GM12873 (cell line): ENCODE results near the gene MYO19.

ENCODE experiments used
- TF ChIP-seq, protein P1 (sequence below): IDR thresholded peaks from 2 replicates; pipeline ENCODE4 v1.5.1; 2012; ENCODE audit warnings: low read depth, mild to moderate bottlenecking, moderate library complexity, low read length, control low read depth; ENCODE audit not compliant: insufficient read depth; ENCODE audit errors: missing control alignments

MYO19 gene

DNA sequence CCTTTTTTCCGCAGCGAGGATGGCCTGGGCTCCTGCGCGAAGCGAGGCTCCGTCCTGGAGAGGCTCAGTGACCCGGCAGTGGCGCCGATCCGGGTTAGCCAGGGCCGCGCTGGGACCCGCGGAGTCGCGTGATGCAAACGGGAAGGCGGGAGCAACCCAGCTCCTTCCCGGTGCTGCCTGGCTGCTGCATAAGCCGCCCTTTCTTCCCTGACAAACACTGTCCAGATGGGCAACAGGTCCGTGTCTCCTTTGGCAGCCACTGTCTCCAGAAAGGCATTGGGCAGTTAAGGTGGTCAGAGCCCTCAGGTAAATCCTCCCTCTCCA lies 69.9 kb downstream of the MYO19 start:
- TF ChIP-seq, protein P1, sequence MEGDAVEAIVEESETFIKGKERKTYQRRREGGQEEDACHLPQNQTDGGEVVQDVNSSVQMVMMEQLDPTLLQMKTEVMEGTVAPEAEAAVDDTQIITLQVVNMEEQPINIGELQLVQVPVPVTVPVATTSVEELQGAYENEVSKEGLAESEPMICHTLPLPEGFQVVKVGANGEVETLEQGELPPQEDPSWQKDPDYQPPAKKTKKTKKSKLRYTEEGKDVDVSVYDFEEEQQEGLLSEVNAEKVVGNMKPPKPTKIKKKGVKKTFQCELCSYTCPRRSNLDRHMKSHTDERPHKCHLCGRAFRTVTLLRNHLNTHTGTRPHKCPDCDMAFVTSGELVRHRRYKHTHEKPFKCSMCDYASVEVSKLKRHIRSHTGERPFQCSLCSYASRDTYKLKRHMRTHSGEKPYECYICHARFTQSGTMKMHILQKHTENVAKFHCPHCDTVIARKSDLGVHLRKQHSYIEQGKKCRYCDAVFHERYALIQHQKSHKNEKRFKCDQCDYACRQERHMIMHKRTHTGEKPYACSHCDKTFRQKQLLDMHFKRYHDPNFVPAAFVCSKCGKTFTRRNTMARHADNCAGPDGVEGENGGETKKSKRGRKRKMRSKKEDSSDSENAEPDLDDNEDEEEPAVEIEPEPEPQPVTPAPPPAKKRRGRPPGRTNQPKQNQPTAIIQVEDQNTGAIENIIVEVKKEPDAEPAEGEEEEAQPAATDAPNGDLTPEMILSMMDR, result no peak

- TF ChIP-seq, protein P1, result no peak
Measured at GRCh38 chr17:36463916-36464764, 70.5 kb downstream of the MYO19 start.

DNA sequence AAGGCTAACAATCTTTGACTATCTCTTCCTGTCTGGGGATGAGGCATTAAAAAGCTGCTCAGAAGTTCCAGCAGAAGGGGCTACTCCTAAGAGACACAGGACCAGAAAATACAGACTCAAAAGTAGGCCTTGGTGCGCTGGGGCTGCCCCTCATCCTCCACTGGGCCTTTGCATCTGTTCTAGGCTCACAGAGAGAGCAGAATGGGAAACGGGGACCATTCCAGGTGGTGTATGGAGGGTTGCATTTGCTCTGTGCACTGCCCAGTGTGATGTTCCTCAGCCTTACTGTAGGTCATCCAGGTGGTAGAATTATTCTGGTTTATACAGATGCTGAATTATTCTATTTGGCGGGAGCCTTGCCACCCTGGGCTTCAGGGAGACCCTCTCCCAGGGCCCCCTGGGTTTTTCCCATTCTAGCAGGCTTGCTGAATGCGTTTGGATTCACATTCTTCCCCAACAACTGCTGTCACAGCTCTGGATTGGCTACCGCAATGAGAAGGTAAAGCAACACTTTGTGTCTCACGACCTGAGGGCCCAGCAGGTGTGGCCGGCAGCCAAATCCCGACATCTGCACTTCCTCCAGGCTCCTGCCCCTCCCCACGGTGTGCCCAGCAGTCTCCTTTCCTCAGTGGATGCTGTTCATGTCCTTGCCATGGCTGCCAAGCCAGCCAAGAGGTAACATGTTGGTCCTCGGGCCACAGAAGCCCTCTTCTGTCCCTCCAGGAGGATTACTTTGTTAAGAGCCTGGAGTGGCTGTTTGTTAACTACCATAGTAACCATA lies 73.1 kb downstream of the MYO19 start:
- TF ChIP-seq, protein P1, result no peak

DNA sequence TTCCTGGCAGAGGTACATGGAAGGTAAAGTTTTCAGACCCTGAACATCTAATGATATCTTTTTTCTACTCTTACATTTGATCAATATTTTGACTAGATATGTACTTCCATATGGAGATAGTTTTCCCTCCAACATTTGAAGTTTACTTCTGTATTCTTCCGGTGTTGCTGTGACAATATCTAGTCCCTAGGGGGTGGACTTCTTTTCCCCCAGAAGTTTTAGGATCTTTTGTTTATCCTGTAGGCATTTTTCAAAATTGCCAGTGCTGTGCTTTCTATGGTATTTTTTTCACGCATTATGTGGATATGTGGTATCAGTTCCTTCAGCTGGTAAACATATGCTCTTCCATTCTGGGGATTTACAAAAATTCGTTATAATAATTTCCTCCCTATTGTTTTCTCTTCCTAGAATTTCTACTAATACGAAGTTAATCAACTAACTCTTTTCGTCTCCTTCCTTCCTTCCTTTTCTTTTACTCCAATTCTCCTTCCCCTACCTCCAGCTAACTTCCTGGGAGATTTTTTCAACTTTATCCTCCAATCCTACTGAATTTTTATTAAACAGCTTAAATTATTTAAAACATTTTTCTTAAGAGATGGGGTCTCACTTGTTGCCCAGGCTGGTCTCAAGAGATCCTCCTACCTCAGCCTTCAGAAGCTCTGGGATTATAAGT lies 74.3 kb downstream of the MYO19 start:
- TF ChIP-seq, protein P1, result no peak

- TF ChIP-seq, protein P1, result no peak
Measured at GRCh38 chr17:36459601-36460000, 75.1 kb downstream of the MYO19 start.

DNA sequence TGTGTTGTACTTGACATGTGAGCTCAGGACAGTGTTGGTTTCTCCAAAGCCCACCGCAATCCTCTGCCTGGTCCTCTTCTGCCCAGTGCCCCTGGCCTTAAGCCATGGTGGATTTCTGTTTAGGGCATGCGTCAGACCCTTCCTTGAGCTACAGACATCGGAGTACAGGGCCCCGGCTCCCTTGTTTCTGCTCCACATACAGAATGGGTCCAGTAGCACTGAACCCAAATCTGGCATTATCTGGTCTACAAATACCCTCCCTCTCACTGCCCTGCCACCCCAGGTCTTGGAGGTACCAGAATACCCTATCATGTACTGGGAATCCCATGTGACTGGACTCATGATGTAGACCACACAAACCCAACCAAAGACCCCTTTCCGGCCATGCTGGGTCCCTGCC lies 75.6 kb downstream of the MYO19 start:
- TF ChIP-seq, protein P1, result no peak
